ENCODE data around the gene DTHD1. TPM values are rescaled to one million over a fixed set of nuclear protein-coding genes. Genes with fewer than 3 reads are reported as not detected.
A peak's percentile ranks its signal among the peaks of the same experiment; 100 is the strongest.

DTHD1 gene
- total RNA-seq, 1 donor from 2014 or later: not detected

GRCh38 chr4:36348403-36348938 lies 67.1 kb downstream of the DTHD1 start:
- Histone ChIP-seq H3K27me3 (ENCODE audit: low read depth) (peaks cover 11% of the 10 kb centered on the region), H3K36me3 (no peaks in the 10 kb centered on the region), H3K4me3 (no peak overlapping the region), H3K27ac (replicated peaks) (no peak overlapping the region), H3K4me1 (no peaks in the 10 kb centered on the region), H3K9me3 (replicated peaks) (no peaks in the 10 kb centered on the region)
- no peak for DNase-seq
- TF ChIP-seq, protein P1, sequence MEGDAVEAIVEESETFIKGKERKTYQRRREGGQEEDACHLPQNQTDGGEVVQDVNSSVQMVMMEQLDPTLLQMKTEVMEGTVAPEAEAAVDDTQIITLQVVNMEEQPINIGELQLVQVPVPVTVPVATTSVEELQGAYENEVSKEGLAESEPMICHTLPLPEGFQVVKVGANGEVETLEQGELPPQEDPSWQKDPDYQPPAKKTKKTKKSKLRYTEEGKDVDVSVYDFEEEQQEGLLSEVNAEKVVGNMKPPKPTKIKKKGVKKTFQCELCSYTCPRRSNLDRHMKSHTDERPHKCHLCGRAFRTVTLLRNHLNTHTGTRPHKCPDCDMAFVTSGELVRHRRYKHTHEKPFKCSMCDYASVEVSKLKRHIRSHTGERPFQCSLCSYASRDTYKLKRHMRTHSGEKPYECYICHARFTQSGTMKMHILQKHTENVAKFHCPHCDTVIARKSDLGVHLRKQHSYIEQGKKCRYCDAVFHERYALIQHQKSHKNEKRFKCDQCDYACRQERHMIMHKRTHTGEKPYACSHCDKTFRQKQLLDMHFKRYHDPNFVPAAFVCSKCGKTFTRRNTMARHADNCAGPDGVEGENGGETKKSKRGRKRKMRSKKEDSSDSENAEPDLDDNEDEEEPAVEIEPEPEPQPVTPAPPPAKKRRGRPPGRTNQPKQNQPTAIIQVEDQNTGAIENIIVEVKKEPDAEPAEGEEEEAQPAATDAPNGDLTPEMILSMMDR (IDR thresholded peaks at IDR 0.05; ENCODE audit: borderline replicate concordance): no peak
- intact Hi-C loops (cut with micrococcal nuclease): no loop called here

DNA sequence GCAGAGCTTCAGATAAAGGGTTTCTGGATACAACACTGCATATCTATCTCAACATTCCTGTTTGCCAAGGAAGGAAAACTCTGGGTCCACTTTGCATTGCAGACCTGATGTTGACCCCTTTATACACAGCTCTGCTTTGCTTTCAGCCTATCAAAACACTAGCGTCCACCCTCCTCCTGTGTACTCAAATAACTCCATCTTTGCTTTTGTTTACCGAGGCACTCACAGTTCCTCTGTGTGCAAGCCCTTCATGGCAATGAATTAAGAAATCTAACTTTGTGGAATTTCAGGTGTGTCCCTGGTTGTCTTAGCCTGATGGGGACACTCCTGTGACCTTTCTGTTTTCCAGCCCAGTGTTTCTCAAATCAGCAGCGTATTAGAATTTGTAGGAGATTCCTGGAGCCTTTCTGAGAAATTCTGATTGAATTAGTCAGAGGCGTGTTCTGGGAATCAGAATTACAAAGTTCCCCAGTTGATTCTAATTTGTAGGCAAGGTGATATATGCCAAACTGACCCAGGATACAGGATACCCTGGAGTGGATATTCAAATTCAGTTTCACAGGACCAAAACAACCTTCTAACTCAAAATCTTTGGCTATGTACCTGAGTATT lies 68.6 kb downstream of the DTHD1 start:
- DNase-seq: no peak
- no peak overlapping the region for H3K4me3 ChIP-seq
- TF ChIP-seq, protein P1 (IDR thresholded peaks at IDR 0.05; ENCODE audit: borderline replicate concordance): no peak
- intact Hi-C loops (cut with micrococcal nuclease): no loop called here
- no peaks in the 10 kb centered on the region for H3K9me3 ChIP-seq (replicated peaks)
- H3K36me3 ChIP-seq: no peaks in the 10 kb centered on the region
- H3K27me3 ChIP-seq (ENCODE audit: low read depth): peaks cover 11% of the 10 kb centered on the region
- no peak overlapping the region for H3K27ac ChIP-seq (replicated peaks)
- no peaks in the 10 kb centered on the region for H3K4me1 ChIP-seq

DNA sequence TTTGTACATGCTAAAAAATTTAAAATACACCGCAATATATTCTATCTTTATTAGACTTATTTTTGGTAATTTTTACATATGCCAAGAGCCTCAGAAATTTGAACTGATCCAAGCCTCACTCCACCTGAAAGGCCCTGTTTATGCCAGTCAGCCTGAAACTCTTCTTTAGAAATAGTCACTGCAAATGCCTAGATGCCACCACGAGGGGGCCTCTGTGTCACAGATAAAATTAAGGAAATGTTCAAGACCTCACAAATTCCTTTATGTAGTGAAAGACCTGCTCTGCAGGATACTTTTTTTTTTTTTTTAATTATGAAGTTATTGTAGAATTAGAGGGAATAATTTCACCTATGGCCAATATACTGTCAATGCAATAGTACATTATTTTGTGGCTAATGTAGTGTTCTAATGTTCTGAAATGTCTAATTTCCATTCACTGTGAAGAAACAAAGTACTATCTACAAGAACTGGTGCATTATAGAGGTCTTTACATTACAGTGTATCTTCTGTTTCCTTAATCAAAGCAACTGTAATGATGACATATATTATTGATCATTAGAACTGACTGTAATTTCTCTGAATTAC lies 69.8 kb downstream of the DTHD1 start:
- peak; percentile 29 for DNase-seq

DNA sequence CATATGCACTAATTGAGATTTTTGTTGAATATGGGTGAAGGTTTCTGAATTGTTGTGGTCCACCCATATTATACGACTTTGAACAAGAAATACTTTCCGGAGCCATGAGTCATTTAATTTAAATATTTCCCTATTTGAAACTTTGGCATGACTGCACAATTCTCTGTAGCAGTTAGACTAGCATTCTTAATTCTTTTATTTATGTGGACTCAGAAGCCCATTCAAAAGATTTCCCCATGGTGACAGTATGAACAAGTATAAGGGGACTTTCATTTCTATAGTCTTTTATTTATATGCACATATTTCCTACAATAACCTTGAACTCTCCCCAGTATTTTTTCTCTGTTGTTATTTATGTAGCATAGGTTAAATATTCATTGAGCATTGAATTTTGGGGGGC lies 72.6 kb downstream of the DTHD1 start:
- no peak overlapping the region for H3K4me3 ChIP-seq
- TF ChIP-seq, protein P1 (IDR thresholded peaks at IDR 0.05; ENCODE audit: borderline replicate concordance): no peak
- peaks cover 11% of the 10 kb centered on the region for H3K27me3 ChIP-seq (ENCODE audit: low read depth)
- no peaks in the 10 kb centered on the region for H3K9me3 ChIP-seq (replicated peaks)
- intact Hi-C loops (cut with micrococcal nuclease): no loop called here
- H3K27ac ChIP-seq (replicated peaks): no peak overlapping the region
- H3K4me1 ChIP-seq: no peaks in the 10 kb centered on the region
- DNase-seq: no peak
- H3K36me3 ChIP-seq: no peaks in the 10 kb centered on the region

More for the DNA sequence above, 69.8 kb downstream of the DTHD1 start:
- no peaks in the 10 kb centered on the region for H3K9me3 ChIP-seq (replicated peaks)
- intact Hi-C loops (cut with micrococcal nuclease): no loop called here
- H3K36me3 ChIP-seq: no peaks in the 10 kb centered on the region
- TF ChIP-seq, protein P1 (IDR thresholded peaks at IDR 0.05; ENCODE audit: borderline replicate concordance): peak; percentile 72
- no peak overlapping the region for H3K27ac ChIP-seq (replicated peaks)
- H3K27me3 ChIP-seq (ENCODE audit: low read depth): peaks cover 11% of the 10 kb centered on the region
- no peak overlapping the region for H3K4me3 ChIP-seq
- no peaks in the 10 kb centered on the region for H3K4me1 ChIP-seq

GRCh38 chr4:36358173-36358572 lies 76.8 kb downstream of the DTHD1 start:
- intact Hi-C loops (cut with micrococcal nuclease): no loop called here
- Histone ChIP-seq H3K27ac (replicated peaks) (no peak overlapping the region), H3K36me3 (no peaks in the 10 kb centered on the region), H3K9me3 (replicated peaks) (no peaks in the 10 kb centered on the region), H3K27me3 (ENCODE audit: low read depth) (no peaks in the 10 kb centered on the region), H3K4me1 (no peaks in the 10 kb centered on the region), H3K4me3 (no peak overlapping the region)
- DNase-seq: no peak
- TF ChIP-seq, protein P1 (IDR thresholded peaks at IDR 0.05; ENCODE audit: borderline replicate concordance): no peak
